Endothelial cell of hepatic sinusoid (primary cell): Measurements from ENCODE around the gene APOA4.

Source experiments
- in situ Hi-C: cut with HindIII; loops from 2 replicates; pipeline ENCODE4 v1.10.0; 2017; ENCODE audit warnings: low sequenced_read_pairs

APOA4 gene

DNA sequence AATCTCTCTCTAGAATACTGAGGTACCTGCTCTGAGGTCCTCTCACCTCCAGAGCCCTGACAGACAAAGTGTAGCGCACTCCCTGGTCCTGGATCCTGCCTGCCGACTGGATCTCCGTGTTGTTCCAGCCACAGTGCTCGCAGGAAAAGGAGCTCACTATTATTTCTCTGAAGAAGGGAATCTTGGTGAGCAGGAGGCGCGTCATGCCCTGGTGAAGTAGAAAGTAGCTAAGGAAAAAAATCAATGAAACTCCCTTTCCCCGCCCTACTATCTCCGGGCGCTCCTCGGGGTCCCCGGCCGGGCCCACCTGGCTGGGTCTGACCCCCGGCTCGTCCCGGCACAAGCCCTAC lies 35.7 kb downstream of the APOA4 start:
- in situ Hi-C loops, result no loop called here

DNA sequence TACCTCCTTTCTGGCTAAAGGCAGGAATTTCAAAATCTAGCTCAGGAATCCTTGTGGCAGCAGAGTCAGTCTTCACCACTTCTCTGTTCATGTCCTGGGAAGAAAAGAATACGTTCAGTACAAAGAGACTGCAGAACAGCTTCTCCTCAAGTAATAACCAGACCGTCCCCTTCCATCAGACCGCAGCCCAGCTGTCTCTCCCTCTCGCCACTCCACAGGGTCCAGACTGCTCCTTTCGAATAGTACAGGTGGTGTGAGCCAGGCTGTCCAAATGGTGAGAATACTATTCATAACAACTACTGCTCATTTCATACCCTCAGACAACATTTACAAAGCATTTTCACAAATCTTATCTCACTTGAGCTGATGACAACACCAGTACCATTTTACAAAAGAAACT lies 36.1 kb downstream of the APOA4 start:
- in situ Hi-C loops, result no loop called here

DNA sequence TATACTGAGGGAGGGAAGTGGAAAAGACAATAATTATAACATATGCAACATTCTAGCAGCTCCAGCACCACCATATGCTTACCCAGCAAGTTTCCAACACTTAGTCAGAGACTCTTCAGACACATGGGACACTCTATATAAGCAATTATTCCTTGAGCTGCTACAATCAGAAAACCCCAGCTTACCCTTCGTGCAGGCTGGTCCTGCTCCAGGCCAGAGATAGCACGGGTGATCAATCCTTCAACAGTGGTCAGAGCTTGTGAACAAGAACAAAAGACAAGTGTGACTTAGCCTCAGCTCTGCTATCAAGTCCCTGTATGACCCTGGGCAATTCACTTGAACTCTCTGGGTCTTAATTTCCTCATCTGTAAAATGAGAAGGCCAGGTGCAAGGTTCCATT lies 36.8 kb downstream of the APOA4 start:
- in situ Hi-C loops, result no loop called here

DNA sequence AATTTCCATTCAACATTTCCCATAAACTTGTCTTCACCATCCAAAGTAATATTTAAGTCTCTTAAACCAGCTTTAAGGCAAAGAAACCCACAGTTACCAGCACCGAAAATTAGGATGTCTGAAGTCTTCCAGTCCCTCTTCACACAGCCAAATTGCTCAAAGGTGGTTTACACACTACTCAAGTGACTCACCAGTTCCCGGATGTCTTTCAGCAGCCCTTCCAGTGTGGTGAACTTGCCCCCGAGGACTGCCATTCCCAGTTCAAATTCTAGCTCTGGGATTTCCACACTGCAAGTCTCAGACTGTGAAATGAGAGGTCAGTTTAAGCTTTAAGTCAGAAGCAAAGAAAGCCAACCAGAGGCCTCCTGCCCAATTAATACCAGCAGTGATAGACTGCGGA lies 40.4 kb downstream of the APOA4 start:
- in situ Hi-C loops, result loop anchor here (5.0 kb wide), 1 partner anchor 80 kb away; no protein-coding TSS in a partner anchor

DNA sequence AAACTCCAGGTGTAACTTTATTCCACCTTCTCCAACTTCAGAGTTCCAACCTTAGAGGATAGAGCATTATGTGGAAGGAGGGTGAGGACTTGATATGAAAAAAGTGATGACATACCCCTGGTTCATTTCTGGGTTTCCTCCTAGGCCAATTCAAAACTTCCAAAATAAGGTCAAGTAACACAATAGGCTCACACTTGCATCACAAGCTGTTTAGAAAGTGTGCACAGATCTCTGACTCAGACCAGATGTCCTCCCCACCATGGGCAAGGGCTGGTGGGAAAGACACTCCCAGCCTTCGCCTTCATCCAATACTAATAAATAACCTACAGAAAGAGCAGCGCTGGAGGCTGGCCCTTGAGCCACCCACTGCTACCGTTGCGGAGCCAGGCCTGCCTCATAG lies 44.5 kb downstream of the APOA4 start:
- in situ Hi-C loops, result no loop called here

DNA sequence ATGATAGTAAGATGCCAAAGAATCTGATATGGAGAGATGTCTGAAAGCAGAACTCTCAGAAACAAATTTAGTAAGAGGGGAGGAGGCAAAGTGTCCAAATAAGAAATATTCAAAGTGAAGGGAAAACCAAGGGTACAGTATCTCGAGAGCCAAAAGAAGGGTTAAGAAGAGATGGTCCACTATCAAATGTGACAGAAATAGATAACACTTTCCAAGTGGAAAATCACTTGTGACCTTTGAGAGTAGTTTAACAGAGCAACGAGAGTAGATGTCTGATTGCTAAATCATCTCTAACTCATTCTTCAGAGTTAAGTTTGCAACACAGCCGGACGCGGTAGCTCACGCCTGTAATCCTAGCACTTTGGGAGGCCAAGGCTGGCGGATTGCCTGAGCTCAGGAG lies 46.0 kb downstream of the APOA4 start:
- in situ Hi-C loops, result no loop called here

DNA sequence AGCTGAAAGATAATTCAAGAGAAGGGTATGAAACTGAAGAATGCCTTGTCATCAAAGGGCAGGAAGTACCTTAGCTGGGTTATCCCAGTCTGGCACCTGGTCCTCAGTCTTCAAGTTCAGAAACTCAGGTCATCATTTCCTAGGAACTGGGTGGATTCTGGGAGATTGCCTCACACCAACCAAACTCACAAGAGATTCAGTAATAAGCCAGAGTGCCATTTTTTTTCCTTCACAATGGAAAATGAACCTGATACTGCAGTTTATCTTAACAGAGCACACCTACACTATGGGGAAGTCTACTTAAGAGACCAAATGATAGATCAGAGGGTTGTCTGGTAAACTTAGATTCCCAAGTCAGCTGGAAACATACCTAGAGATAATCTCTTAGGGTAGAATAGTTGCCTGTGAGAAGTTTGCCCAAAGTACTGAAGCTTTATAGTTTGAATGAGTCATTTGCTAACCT lies 46.6 kb downstream of the APOA4 start:
- in situ Hi-C loops, result no loop called here

DNA sequence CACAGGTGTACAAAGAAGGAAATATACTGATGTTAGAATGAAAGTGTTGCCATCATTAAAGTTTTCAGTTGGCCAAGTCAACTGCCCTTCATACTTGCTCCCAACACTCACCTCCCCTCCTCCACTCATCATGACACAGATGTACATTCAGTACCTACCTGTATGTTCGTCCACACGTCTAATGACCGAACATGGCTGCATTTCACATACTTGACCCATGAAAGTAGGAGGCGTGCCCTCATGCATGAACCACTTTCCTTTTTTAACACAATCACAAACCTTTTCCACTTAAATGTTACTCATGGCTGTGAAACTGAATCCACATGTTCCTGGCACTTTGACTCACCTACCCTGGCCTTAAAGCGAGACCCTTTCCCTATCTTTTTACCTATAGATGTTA lies 47.1 kb downstream of the APOA4 start:
- in situ Hi-C loops, result no loop called here

DNA sequence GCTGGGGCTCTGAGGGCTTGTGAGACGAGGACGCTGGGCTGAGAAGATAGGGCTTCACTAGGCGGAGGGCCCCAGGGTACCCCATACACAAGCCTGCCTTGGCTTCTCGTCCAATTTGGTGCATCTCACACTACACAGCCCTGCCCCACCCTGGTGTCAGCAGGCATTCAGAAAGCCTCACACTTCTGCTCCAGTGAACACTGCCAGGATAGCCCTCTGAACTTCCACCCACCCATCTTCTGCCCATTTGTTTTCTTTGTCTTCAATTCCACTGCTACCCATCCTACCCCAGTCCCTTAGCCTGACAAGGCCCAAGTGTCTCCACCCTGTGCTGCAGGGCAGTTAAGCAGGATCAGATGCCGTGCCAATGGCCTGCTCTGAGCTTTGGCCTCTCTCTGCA lies 48.4 kb downstream of the APOA4 start:
- in situ Hi-C loops, result no loop called here

DNA sequence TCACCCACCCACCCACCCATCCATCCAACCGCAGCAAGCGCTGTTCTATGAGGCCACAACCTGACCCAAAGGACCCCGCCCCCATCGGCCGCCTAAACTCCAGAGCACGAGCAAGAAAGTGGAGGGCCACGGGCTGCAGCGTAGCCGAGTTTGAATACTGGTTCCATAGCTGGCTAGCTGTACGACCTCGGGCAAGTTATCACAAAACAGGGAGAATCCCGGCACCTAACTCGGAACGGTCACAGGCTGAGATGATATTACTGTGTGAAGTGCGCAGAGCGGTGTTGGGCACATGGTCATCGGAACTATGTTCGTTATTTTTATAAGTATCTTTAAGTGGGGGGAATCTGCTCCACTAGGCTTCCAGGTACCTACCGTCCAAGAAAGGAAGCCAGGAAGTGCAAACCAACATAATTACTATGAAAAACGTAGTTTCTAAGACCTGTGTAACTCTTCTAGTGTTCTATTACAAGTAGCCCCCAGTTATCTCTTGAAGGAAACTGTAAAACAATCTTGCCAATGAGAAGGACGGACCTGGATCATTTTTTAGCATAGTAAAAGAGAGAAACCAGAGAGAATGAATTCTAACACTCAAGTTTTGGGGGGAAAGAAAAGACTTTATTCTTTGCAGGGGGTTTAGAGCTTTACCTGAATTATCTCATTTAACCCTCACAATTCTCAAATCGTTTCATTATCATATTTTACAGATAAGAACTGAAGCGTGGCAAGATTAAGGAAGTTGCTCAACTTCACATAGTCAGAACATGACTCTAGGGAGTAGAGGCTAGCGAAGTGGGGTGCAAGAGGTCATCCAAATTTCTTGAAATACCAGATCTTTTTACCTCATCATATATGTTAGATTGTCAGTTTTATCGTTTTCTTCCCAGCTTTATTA lies 49.7 kb downstream of the APOA4 start:
- in situ Hi-C loops, result no loop called here

DNA sequence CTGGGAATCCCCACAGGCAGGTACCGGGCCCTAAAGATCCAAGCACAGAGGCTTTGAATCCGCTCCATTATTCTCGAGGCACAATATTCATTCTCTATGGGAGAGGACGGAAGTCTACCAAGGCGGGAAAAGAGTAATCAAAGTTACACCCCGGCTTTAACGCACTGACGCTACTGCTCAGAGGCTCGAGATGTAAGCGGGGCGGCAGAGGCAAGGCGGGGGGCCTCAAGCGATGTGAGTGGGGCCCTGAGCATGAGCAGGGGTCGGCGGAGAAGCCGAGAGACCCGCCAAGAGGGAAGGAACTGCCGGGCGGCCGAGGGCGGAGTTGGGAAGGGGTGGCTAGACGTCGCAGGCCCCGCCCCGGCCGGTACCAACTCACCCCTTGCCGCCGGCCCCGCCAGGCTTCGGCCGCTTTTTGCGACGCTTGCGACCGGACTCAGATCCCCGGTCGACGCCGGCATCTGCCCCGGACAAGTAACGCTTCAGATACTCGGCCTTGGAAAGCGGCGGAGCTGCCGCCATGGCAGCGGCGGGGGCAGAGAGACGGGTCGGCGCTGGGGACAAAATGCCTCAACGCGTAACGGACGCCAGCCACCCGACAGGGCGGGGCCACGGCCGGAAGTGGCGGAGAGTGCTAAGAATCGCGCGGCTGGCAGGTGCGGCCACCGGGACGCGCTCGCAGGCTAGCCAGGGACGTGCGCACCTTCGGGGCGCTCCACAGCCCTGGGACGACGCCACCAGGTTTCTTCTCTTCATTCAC lies 50.5 kb downstream of the APOA4 start, which contains the start of gene BUD13:
TSS of gene BUD13 (minus strand) at position 545 of the 760 bp plus-strand sequence. CDS start at position 522, 23 bp downstream.
- in situ Hi-C loops, result no loop called here

DNA sequence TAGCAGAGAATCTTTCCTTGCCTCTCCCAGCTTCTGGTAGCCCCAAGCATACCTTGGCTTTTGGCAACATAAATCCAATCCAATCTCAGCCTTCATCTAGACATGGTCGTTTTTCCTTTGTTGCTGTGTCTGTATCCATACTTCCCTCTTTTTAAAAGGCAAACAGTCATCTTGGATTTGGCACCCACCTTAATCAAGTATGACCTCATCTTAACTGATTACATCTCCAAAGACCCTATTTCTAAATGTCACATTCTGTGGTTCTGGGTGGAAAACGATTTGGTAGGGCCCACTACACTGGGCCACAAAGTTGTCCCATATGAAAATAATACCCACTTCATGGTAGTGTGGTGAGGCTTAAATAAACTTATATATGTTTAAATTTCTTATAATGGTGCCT lies 51.2 kb downstream of the APOA4 start:
- in situ Hi-C loops, result no loop called here
